Ishikawa (cell line): Measurements from ENCODE around the gene SENP1.

Source experiments
- EP300 ChIP-seq: IDR thresholded peaks from 2 replicates; pipeline ENCODE4 v1.6.1; 2012; ENCODE audit warnings: borderline replicate concordance
- FOXM1 ChIP-seq: IDR thresholded peaks from 2 replicates; pipeline ENCODE4 v1.6.1; 2012; ENCODE audit warnings: low read depth, borderline replicate concordance
- REST ChIP-seq: IDR thresholded peaks from 2 replicates; pipeline ENCODE4 v1.6.1; 2012; ENCODE audit warnings: low read depth, mild to moderate bottlenecking
- TAF1 ChIP-seq: IDR thresholded peaks from 2 replicates; pipeline ENCODE4 v1.6.1; 2012; ENCODE audit warnings: low read depth, mild to moderate bottlenecking
- TEAD4 ChIP-seq: IDR thresholded peaks from 2 replicates; pipeline ENCODE4 v1.6.1; 2012
- USF1 ChIP-seq: IDR thresholded peaks from 2 replicates; pipeline ENCODE4 v1.6.1; 2012
- ZBTB7A ChIP-seq: IDR thresholded peaks from 2 replicates; pipeline ENCODE4 v1.6.1; 2012; ENCODE audit warnings: low read depth

GRCh38 chr12:47999816-48000215 lies 106.1 kb downstream of the SENP1 start:
- TF ChIP-seq EP300 (no peak), FOXM1 (no peak), TAF1 (no peak), REST (no peak), TEAD4 (no peak), ZBTB7A (no peak), USF1 (no peak)
